Suppressor macrophage treated with lipopolysaccharide for 4 hours (primary cell): ENCODE measurements around the gene NLGN1.

Source experiments
- DNase-seq: peaks from one replicate; pipeline ENCODE4 v3.0.0-alpha.2; 2020

Gene NLGN1

DNA sequence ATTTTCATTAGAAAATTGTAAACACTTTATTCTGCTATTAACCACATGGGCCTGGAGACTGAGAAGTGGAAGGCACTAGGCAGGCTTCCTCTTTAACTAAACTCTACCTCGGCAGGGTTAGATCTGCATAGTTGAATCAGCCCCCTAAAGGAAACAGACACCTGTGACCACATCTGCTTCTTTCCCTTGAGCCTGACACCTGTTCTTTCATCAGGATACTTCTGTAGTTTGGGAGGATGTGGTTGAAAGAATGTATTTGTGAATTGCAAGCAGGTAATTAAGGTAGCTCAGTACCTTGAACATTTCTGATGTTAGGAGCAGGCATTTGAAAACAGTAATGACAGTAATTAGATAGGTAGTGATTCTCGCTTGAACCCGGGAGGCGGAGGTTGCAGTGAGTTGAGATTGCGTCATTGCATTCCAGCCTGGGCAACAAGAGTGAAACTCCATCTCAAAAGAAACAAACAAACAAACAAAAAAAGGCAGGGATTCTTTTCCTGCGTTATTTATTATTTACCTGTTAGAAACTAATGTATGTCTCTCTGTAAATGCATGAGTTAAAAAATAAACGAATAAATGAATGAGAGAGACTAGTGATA lies 468.5 kb downstream of the NLGN1 start:
- no peak for DNase-seq

DNA sequence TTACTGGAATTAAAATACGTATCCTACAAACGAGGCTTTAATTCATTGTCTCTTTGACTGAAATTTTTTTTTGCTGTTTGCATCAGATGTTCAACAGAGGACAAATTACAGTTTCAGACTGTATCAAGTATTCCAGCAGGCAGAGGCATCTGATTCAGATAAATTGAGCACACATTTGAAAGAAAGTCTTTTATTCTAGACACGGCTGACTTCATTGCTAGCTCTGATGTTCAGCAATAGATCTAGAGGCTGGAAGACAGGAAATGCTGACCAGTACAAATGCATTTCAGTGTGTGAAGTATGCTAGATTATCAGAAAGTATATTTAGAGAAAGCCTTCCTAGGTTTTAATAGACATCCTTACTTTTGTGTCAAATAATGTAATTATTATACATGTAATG lies 472.2 kb downstream of the NLGN1 start:
- DNase-seq, result no peak

DNA sequence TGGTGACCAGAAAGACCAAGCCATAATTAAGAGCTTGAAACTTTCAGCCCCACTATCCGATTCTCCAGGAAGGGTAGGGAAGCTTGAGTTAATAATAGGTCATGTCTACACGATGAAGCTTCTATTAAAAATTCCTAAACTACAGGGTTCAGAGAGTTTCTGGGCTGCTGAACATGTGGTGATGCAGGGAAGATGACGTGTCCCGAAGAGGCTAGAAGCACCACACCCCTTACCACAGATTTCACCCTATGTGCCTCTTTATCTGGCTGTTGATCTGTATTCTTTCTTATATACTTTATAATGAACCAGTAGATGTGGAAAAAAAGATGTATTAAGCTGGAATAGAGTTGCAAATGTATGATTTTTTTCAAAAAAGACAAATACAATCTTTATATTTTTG lies 473.4 kb downstream of the NLGN1 start:
- no peak for DNase-seq

DNA sequence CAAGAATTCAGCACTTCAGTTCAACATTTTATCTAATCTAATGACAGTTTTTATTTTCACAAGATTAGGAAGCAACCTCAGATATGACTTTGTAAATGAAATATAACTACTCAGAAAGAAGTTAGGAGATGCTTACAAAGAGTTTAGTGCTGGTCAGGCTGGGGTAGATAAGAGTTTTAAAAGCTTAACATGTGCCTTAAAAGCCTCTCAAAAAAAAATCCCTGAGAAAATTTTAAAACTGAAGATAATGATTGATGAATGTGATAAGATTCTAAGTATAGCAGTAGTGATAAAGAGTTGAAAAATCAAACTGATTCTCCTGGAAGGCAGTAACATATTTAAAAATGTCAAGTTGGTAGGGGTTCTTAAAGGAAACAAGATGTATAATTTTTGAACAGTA lies 478.2 kb downstream of the NLGN1 start:
- DNase-seq, result no peak

DNA sequence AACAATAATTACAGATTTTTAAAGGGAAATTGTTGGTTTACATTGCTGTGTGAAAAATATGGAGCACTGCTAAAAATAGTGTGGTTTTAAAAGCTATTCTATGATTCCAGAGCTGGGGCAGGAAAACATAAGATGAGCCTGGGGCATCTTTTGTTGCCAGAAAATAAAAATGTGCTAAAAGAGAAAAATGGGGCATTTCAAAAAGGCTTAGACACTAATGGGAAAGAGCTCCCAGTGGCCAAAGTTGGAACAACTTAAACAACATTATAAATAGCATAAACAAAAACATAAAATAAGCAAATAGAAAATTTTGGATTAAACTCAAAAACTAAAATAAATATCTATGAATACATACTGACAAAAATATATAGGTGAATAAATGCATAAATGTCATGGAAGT lies 478.9 kb downstream of the NLGN1 start:
- no peak for DNase-seq

DNA sequence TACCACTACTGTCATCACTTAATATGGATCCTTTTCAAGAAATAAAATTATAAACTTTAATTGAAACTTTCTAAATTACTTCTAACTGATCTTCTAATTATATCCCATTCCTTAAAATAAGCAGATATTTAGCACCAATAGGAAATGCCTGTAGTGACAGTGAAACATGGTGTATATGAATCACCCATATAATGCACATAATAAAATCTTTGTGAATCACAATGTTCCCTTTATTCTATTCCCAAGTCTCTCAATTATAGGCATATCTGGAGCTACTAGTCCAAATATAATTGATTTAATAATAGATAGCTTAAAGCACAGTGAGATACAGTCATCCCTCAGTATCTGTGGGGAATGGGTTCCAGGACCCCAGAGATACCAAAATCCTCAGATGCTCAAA lies 490.3 kb downstream of the NLGN1 start:
- DNase-seq, result no peak

DNA sequence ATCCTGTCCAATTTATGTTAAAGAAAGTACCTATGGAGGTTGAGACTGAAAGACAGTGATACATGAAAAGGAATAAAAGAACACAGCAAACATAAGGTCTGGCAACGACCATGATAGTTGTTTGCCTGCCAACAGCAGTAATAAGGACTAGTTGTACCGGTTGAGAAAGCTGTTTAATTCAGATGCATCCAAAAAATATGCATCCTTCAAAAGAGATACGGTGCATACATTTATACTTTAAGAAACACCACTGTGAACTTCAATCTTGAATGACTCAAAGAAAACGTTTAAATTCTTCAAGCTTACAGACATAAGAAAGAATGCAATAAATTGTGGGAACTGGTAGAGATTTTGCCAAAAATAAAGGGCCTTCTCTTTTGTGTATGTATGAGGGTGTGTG lies 492.1 kb downstream of the NLGN1 start:
- no peak for DNase-seq

DNA sequence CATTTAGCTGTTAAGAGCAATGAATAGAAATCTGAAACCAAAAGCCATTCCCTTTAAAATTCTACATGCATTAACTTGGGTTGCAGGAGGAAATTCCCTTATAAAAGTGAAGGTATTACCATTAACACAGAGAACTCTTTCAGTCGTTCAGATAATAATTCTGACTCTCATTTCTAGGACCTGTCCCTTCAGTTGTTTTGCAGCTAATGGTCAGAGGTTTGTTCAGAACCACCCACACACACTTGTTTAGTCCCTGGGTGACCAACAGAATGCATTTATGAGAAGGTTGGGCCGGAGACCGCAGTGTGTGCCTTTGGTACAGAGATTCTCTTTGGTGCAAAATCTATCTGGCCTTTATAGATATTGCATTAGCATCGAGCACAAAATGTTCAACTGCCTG lies 492.5 kb downstream of the NLGN1 start:
- no peak for DNase-seq

DNA sequence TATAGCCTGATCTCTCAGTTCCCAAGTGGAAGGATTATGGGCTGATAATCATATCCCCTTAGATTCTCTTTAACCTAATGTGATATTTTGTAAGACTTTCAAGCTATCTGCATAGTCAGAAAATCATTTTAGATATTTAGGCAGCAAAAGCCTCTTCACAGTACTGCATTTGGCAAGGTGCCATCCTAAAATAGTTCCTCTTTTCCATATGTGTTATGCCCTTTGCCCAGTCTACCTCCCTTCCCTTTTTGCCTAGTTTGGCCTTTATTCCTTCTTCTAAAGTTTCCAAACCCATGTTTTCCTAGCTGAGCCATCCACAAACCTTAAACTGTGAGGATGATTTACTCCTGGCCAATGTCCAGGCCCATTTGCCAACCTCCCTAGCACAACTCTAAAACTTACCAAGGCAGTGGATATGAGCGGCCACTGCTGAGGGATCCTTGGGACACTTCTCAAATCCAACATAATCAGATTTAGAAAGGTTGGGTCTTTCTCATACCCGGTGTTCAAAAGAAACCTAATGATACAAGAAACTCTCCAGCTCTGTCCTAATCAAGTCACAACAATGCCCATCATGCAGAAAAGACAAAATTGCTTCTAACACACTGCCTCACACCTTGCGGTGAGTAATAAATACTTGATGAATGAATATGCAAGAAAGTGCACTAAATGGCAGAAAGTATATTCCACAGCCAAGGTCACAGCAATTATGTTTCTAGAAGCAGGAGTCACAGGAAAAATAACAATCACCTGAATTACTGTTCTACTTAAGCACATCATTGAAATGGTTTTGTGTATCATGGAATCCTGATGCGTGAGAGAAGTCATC lies 493.9 kb downstream of the NLGN1 start:
- peak; percentile 52 for DNase-seq

DNA sequence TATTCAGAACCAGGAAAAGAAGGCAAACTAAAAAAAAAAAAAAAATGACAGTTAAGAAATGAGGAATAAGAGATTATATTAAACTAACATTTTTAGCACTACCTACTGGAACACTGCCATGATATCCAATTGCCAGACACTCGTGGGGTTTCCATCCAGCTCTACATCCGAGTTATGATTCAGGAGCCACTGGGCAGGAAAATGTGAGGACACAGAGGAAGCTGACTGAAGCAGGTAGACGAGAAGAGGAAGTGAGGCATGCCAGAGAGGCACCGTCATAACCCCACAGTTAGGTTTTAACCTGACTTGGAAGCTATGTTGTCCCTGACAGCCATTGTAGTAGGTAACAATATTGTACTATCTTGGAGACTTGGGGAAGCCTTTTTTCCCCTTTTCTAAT lies 495.0 kb downstream of the NLGN1 start:
- no peak for DNase-seq

DNA sequence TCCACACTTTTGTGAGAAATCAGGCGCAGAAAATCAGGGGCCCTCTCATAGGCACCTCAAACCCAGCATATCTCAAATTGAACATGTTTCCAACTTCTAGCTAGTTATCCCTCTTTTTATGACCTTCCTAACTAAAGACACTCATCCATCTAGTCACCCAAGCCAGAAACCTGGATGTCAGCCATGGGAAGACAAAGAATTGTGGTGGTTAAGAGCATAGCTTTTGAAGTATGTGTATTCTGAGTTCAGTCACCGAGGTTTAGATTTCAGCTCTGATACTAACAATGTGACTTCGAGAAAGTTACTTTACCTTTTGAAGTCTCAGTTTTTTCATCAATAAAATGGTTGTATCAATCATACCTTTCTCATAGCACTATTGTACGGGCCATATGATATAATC lies 495.5 kb downstream of the NLGN1 start:
- no peak for DNase-seq

DNA sequence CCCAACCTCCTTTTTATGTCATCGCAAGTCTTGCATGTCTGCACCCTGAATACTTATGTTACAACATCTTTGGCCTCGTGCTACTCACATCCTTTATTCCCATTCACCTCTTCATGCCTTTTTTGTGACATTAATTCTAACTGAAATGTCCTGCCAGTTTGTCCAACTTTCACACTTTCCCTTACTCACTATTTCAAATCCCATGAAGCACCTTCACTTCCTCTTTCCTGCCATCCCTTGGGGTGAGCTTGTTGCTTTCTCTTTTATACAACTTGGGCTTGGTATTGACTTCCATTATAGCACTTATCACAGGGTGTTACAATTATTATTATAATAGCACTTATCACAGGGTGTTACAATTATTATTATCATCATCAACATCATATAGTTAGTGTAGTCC lies 496.3 kb downstream of the NLGN1 start:
- no peak for DNase-seq

DNA sequence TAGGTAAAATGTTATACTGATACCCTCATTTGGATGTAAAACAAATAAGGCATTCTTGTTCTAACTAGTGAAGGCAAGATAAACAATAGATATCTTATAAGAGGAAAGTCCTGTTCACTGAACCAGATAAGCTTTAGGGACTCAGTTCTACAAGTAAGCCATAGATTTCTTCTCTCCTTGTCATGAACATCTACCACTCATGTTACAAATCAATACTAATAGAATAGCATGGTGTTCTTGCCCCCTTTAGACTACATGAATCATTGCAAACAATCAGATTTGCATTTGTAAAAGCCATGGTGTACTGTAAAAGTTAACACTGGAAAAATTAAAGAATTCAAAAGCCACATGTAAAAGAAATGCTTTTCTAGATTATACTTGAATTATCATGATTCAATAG lies 500.1 kb downstream of the NLGN1 start:
- no peak for DNase-seq

DNA sequence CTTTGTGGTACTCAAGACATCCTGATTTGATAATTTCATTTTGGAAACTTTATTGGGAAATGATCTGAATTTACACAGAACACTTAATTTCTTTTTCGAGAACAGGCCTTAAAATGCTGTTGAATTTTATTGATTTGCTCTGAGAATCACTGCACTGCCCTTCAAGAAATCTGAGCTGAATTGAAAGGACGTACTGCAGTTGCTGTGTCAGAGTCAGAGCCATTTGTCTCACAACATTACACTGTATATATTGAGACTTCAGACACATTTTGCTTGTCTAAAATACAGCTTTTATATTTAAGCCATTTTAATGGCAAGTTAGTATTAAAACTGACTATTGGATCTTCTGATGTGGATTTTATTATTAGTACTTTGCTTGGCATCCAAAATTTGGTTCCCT lies 504.1 kb downstream of the NLGN1 start:
- DNase-seq, result no peak

DNA sequence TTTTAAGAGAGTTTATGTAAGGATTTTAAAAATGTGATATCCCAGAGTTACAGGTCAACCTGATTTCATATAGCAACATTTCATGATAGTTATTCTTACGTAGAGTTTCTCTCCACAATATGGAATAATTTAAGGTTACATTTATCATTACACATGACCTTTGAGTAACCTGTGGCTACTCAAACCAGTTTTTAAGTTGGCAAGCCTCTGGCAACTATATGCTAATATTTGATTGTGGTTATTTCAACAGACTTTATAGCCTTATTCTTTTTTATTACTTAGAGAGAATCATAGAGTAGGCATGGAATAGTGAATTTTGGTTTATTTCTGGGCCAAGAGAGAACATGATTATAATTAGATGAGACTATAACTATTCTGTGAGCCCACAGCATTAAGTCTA lies 504.9 kb downstream of the NLGN1 start:
- no peak for DNase-seq

DNA sequence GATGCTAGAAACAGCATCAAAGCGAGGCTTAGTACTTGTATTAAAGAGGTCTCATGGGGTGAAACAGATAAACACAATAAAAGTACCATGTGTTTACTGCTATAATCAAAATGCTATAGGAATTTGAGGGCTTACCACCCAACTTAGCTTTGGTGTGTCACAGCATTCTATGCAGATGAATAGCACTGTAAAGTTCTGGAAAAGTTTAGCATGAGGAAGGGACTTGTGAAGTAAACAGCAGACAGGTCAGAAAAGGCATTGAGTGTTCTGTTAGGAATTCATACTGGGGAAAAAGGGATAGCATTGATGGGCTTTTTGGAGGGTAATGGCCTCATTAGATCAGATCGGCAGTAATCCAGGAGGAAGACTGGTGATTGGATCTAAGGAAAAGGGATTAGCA lies 505.3 kb downstream of the NLGN1 start:
- no peak for DNase-seq

DNA sequence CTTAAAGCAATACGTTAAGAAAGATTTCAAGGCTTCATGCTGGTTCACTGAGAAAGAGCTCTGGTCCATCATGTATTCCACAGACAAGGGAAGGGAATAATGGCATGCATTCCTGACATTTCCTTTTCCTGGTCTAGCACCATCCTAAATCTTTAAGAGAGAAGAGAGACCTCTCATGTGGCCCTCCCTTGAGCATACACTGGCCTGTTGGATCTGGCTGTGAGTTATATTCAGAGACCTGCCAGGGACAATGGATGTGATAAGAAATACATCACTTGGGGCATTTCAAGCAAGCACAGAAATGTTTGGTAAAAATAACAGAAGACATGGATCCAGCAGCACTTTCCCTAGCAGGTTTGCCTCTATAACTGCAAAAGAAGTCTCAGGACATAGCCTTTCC lies 507.8 kb downstream of the NLGN1 start:
- DNase-seq, result no peak

DNA sequence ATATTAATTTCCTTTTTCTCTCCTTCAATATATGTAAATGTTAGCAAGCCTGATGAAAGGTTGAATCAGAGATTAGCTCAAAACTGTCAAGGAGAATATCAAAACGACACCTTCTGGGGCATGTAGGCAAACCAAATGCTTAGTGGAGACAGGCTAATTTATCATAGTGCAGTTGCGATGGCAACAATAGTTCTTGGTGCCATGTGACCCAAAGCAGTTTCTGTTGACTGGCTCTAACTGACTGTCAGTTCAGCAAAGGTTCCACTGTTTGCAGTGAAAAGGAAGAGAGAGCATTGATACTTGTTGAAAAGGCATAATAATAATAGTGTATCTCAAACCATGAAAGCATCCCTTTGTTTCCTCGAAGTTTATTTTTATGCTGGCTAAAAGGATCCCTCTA lies 513.9 kb downstream of the NLGN1 start:
- no peak for DNase-seq

DNA sequence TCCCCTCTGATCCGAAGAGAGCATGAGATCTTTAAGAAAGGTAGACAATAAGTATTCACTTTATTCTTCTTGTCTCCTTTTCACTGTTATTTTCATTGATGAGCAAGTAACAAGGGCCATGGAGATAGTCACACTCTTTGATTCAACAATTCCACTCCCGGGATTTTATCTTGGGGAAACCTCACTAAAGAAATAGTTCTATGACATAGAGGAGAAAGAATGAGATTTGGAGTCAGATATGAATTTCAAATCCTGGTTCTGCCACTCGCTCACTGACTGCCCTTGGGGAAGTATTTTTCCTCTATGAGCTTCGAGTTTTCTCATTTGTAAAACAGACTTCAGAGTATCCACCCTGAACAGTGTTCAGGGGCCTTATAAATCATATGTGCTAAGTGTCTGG lies 514.6 kb downstream of the NLGN1 start:
- no peak for DNase-seq

DNA sequence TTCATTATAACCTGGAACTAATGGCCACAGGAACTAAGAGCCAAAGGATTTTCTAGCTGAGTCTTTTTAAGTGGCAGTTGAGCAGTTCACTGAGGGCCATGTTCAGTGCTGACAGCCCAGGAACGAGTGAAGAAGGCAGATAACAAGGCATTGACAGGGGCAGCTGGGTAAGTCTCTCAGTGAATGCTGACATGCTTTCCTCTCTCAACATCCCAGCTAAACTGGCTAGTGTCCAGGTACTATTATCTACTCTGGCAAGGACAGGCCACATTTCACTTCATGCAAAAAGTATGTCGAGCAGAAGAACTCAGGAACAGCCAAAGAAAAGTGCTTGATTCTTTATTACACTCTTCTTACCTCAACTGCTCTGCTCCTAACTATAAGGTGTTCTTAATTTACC lies 515.9 kb downstream of the NLGN1 start:
- no peak for DNase-seq

DNA sequence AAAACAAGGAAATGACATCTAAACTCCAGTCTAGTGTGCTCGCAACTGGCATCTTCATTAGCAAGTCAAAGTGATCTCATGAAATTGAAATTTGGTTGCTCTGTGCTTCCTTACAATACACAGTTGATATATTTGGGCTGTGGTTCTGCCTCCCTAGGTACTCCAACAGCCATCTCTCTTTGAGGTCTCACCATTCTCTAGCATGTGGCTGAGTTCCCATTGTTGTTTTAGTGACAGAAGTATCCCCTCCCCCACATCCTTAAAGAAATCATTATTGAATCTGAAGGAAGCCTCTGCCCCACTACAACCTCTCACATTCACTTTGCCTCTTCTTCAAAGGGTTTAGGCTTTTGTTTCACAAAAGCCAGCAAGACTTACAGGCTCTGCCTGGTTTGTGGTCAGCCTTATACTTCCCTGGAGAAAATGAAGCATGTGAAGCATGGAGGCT lies 516.5 kb downstream of the NLGN1 start:
- DNase-seq, result no peak

DNA sequence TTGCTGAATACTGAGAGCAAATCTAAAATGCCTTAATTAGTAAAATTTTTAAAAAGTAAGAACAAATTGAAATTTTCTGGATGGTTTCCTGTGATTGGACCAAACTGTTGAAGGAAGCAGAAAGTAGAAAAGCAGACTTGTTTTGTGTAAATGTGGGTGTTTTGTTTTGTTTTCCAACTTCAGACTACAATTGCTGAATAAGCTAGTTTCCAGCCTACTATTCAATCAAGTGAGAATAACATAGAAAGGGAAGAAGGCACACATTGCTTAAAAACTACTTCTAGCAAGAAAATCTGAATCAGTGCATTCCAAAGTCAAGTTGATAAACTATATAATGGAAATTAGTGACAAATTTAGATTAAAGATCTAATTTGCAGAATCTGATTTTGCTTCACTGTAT lies 519.3 kb downstream of the NLGN1 start:
- DNase-seq, result no peak

DNA sequence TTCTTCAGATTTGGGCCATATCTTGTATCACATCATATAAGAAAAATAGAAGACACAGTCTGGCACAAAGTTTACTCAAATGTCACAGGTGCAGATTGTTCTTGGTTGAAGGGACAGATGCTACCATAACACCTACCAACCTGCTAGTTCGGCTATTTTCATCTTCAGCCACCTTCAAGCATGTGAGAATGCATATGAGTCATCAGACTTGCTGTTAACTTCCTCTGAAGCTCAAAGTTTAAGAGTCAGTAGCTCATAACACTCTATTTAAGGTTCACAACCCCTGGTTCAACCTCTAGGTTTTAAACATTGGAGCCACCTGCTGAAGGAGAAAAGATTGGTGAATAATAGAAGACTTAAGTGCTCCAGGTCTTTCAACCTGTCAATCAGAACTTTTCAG lies 522.8 kb downstream of the NLGN1 start:
- DNase-seq, result no peak

DNA sequence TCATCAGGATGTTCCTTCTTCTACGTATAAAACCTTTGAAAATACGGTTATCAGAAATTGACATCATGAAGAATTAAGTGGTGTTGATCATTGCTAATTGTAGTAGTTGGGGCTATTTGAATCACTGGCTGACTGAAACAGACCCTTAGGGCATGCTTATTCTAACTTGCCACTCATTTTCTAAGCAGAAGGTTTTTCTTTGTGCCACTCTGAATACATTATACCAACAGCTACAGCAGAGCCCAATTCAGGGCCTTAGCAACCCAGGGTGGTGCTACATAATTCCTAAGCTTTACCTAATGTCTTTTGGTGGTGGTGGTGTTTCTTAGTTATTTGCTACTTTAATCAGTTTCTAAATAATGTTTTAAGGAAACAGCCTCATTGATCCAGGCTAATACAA lies 524.2 kb downstream of the NLGN1 start:
- DNase-seq, result no peak

DNA sequence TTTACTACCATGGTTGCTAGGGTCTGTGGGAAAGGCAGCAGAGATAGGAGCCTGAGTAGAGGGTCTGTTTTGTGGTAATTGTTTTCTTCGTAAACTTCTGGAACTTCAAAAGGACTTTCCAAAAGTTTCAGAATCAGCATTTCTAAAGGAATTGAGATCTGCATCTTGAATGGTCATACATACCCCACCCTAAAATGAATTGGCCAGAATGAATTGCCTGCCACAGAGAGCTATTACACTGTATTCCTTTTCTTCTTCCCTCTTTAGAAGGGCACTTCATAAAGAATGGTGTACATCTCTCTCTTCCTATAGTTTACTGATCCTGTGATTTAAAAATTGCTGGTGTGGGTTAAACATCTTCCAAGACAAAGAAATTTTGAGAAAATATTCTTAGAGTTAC lies 525.7 kb downstream of the NLGN1 start:
- DNase-seq, result no peak
